AG04450 (cell line): ENCODE measurements around the gene MUC5AC. TPM values are rescaled to one million over a fixed set of nuclear protein-coding genes. Genes with fewer than 3 reads are reported as not detected.

ENCODE experiments used
- CTCF ChIA-PET: fragments of 300-600, 350-600 bp; formaldehyde crosslinking; extraction: SDS; loops from one replicate; lab custom pipeline; 2022; ENCODE audit warnings: antibody characterized with exemption, inconsistent platforms; lab: Charles Lee
- POLR2A ChIA-PET: fragments of 350-600 bp; formaldehyde crosslinking; extraction: SDS; loops from one replicate; lab custom pipeline; 2021; ENCODE audit warnings: antibody characterized with exemption, inconsistent platforms; lab: Yijun Ruan, JAX
- DNase-seq: peaks from one replicate; pipeline ENCODE4 v3.0.0-alpha.2; 2011; ENCODE audit warnings: low read depth, low spot score
- H3K27ac ChIP-seq: one replicate; pipeline ENCODE4 v1.5.1; 2012; ENCODE audit warnings: low read depth, low read length, control low read depth
- H3K27me3 ChIP-seq: one replicate; pipeline ENCODE4 v1.6.0; 2012; ENCODE audit warnings: low read length; ENCODE audit not compliant: control insufficient read depth, insufficient read depth
- H3K4me3 ChIP-seq: 2 replicates; pipeline ENCODE4 v1.5.1; 2011; ENCODE audit warnings: mild to moderate bottlenecking, low read depth, low read length, control low read depth
- H3K9me3 ChIP-seq: 2 replicates; pipeline ENCODE4 v1.5.1; 2012; ENCODE audit warnings: low read length; ENCODE audit not compliant: control insufficient read depth, insufficient read depth
- polyA minus RNA-seq: library from RNA; depleted of rRNA, polyadenylated mRNA; stranded (reverse); fragments of >200 nt; gene quantifications from 2 replicates; pipeline ENCODE4 v1.2.3, GENCODE V29; 2011; rRNA and poly(A)+ RNA removed
- polyA plus RNA-seq: library from polyadenylated mRNA; depleted of rRNA; stranded (reverse); fragments of >200 nt; gene quantifications from 2 replicates; pipeline ENCODE4 v1.2.3, GENCODE V29; 2011; rRNA removed
- TF ChIP-seq, protein P1 (sequence below): IDR thresholded peaks from 2 replicates; pipeline ENCODE4 v1.5.1; 2011; ENCODE audit warnings: low read depth, low read length, control low read depth, inconsistent platforms

Gene MUC5AC, protein sequence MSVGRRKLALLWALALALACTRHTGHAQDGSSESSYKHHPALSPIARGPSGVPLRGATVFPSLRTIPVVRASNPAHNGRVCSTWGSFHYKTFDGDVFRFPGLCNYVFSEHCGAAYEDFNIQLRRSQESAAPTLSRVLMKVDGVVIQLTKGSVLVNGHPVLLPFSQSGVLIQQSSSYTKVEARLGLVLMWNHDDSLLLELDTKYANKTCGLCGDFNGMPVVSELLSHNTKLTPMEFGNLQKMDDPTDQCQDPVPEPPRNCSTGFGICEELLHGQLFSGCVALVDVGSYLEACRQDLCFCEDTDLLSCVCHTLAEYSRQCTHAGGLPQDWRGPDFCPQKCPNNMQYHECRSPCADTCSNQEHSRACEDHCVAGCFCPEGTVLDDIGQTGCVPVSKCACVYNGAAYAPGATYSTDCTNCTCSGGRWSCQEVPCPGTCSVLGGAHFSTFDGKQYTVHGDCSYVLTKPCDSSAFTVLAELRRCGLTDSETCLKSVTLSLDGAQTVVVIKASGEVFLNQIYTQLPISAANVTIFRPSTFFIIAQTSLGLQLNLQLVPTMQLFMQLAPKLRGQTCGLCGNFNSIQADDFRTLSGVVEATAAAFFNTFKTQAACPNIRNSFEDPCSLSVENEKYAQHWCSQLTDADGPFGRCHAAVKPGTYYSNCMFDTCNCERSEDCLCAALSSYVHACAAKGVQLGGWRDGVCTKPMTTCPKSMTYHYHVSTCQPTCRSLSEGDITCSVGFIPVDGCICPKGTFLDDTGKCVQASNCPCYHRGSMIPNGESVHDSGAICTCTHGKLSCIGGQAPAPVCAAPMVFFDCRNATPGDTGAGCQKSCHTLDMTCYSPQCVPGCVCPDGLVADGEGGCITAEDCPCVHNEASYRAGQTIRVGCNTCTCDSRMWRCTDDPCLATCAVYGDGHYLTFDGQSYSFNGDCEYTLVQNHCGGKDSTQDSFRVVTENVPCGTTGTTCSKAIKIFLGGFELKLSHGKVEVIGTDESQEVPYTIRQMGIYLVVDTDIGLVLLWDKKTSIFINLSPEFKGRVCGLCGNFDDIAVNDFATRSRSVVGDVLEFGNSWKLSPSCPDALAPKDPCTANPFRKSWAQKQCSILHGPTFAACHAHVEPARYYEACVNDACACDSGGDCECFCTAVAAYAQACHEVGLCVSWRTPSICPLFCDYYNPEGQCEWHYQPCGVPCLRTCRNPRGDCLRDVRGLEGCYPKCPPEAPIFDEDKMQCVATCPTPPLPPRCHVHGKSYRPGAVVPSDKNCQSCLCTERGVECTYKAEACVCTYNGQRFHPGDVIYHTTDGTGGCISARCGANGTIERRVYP (N-terminal part only)
- polyA plus RNA-seq, result under 0.01 and 0.01 TPM in 2 replicates
- polyA minus RNA-seq, result under 0.01 TPM in 1 of 2 replicates, not detected in the other

DNA sequence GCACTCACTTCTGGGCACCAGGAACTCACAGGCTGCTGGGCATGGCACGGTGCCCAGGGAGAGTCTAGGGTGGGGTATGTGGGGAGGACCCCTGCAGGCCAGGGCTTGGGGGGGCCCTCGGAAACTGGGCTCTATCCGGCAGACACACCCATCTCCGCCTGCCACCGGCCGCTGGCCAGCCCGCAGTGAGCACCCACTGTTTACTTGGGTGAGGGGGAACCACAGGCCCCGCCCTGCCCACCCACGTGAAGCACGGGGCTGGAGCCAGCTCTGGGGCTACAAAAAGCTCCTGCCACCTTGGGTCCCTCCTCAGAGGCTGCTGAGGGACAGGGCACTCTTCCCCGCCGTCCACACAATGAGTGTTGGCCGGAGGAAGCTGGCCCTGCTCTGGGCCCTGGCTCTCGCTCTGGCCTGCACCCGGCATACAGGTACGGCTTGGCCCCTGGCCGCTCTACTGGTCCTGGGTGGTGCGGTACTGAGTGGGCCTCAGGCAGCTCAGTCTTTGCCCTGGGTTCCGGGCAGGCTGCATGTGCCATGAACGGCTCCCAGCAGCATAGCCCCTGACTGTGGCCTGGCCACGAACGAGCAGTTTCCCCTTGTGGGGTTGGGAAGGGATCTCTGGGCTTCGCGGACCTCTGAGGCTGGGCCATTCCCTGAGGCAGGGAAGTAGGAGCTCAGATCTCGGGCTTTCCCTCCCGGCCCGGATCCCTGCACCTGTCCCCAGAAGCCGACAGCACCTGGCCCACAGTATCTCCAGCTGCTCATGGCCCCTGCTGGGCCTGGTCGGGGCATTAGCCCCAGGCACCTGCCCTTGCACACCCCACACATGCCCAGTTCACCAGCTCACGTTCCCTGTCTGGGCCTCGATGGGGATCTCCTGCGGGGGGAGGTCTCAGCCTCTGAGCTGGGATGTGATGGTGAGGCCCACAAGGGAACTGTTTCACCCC lies at the start of gene MUC5AC:
Gene MUC5AC (plus strand): TSS at position 309 of the 947 bp plus-strand sequence. CDS start 47 bp downstream, at position 356.
- ChIA-PET CTCF (no interaction called here), POLR2A (no interaction called here)
- DNase-seq, result no peak
- Histone ChIP-seq H3K27me3 (peaks cover 4% of the 10 kb centered on the region), H3K9me3 (no peaks in the 10 kb centered on the region; the same call in 1 of the 2 replicates), H3K4me3 (no peak within 1 kb of the TSS), H3K27ac (no peak within 1 kb of the TSS)
- TF ChIP-seq, protein P1, sequence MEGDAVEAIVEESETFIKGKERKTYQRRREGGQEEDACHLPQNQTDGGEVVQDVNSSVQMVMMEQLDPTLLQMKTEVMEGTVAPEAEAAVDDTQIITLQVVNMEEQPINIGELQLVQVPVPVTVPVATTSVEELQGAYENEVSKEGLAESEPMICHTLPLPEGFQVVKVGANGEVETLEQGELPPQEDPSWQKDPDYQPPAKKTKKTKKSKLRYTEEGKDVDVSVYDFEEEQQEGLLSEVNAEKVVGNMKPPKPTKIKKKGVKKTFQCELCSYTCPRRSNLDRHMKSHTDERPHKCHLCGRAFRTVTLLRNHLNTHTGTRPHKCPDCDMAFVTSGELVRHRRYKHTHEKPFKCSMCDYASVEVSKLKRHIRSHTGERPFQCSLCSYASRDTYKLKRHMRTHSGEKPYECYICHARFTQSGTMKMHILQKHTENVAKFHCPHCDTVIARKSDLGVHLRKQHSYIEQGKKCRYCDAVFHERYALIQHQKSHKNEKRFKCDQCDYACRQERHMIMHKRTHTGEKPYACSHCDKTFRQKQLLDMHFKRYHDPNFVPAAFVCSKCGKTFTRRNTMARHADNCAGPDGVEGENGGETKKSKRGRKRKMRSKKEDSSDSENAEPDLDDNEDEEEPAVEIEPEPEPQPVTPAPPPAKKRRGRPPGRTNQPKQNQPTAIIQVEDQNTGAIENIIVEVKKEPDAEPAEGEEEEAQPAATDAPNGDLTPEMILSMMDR, result no peak

DNA sequence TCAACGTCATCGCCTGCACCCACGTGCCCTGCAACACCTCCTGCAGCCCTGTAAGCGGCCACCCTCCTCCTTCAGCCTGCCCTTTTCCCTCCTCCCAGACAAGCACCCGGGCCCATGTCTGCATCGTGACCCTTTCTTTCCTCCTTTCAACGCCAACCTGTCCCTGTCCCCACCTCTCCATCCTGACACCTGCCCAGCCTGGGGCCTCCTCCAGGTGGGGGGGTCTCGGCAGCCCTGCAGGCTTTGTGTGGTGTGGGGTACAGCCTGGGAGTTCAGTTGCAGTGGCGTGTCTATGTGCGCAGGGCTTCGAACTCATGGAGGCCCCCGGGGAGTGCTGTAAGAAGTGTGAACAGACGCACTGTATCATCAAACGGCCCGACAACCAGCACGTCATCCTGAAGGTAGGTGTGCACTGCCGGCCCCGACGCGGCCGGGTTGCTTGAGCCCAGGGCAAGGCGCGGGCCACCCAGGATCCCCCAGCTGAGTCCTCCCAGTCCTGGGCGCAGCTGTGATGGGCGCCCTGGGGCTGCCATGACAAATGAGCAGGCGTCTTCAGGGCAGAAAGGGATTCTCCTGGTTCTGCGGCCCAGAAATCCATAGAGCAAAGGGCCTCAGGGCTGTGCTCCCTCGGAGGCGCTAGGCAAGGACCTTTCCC lies 49.4 kb upstream of the MUC5AC start:
- ChIA-PET CTCF (no interaction called here), POLR2A (no interaction called here)
- TF ChIP-seq, protein P1, result no peak
- no peak for DNase-seq
- no peaks in the 10 kb centered on the region for H3K27me3 ChIP-seq
- H3K4me3 ChIP-seq, result no peak overlapping the region
- H3K9me3 ChIP-seq, result peaks cover 56% of the 10 kb centered on the region; the same call in 1 of the 2 replicates
- H3K27ac ChIP-seq, result no peak overlapping the region

DNA sequence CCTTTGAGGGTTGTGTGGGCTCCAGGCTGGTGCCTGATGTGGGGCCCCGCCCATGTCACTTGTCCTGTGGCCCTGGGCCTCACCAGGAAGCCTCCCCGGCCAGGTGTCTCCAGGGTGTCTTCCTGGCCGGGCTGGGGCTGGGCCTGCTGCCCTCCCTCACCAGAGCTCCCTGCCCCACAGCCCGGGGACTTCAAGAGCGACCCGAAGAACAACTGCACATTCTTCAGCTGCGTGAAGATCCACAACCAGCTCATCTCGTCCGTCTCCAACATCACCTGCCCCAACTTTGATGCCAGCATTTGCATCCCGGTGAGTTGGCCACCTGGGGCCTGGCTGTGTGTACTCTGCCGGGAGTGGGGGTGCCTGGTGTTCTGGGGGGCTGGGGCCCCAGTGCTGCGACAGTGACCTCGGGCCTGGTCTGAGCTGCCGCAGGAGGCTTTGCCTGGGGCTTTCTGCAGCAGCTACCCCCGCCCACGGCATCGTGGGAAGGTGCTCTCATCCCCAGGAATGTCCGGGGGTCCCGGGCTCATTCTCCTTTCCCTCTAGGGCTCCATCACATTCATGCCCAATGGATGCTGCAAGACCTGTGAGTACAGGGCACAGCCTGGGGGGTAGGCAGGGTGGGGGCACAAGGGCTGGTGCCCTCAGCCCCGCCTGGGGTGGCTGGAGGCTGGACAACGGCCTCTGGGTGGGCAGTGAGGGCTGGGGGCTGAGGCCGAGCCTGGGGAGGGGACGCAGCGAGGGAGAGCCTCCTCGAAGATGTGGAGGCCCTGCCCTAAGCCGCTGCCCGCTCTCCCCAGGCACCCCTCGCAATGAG lies 48.4 kb upstream of the MUC5AC start:
- CTCF ChIA-PET, result no interaction called here

More for the DNA sequence above, 48.4 kb upstream of the MUC5AC start:
- H3K9me3 ChIP-seq, result peaks cover 46% of the 10 kb centered on the region; the same call in 1 of the 2 replicates
- H3K27ac ChIP-seq, result no peak overlapping the region
- no peaks in the 10 kb centered on the region for H3K27me3 ChIP-seq
- POLR2A ChIA-PET, result no interaction called here
- no peak overlapping the region for H3K4me3 ChIP-seq
- no peak for DNase-seq
- TF ChIP-seq, protein P1, result no peak
